Activated CD4-positive, CD25-positive, alpha-beta regulatory T cell (primary cell): ENCODE measurements around the gene DAPK1.

Source experiments
- DNase-seq, 4 experiments: peaks; one replicate each; lab custom pipeline; 2025; lab: John Stamatoyannopoulos, UW

Gene DAPK1

GRCh38 chr9:87613265-87614111 is 115.8 kb downstream of the DAPK1 start:
- DNase-seq, result no peak

GRCh38 chr9:87614397-87614796 is 116.7 kb downstream of the DAPK1 start:
- no peak for DNase-seq

- DNase-seq, result no peak
Measured at GRCh38 chr9:87615136-87615535, 117.5 kb downstream of the DAPK1 start.

GRCh38 chr9:87615547-87616148 is 118.0 kb downstream of the DAPK1 start:
- no peak for DNase-seq

- DNase-seq, result no peak
Measured at GRCh38 chr9:87618226-87618625, 120.6 kb downstream of the DAPK1 start.

- DNase-seq, result no peak
Measured at GRCh38 chr9:87618931-87619330, 121.3 kb downstream of the DAPK1 start.

- no peak for DNase-seq
Measured at GRCh38 chr9:87619346-87619745, 121.7 kb downstream of the DAPK1 start.

GRCh38 chr9:87620731-87621322 is 123.2 kb downstream of the DAPK1 start:
- DNase-seq, result no peak

- DNase-seq, result no peak
Measured at GRCh38 chr9:87622098-87622497, 124.4 kb downstream of the DAPK1 start.

- DNase-seq, result no peak
Measured at GRCh38 chr9:87622923-87623322, 125.3 kb downstream of the DAPK1 start.

- DNase-seq, result no peak
Measured at GRCh38 chr9:87628346-87628745, 130.7 kb downstream of the DAPK1 start.

GRCh38 chr9:87629104-87629503 is 131.4 kb downstream of the DAPK1 start:
- DNase-seq, result no peak

GRCh38 chr9:87630266-87630665 is 132.6 kb downstream of the DAPK1 start:
- DNase-seq, result no peak

- no peak for DNase-seq
Measured at GRCh38 chr9:87630846-87631245, 133.2 kb downstream of the DAPK1 start.

GRCh38 chr9:87635656-87636501 is 138.2 kb downstream of the DAPK1 start:
- no peak for DNase-seq

GRCh38 chr9:87638292-87638691 is 140.6 kb downstream of the DAPK1 start:
- no peak for DNase-seq

GRCh38 chr9:87639949-87640348 is 142.3 kb downstream of the DAPK1 start:
- no peak for DNase-seq

GRCh38 chr9:87640385-87640795 is 142.7 kb downstream of the DAPK1 start:
- DNase-seq, result no peak

- no peak for DNase-seq
Measured at GRCh38 chr9:87641067-87641466, 143.4 kb downstream of the DAPK1 start.

- no peak for DNase-seq
Measured at GRCh38 chr9:87642330-87643106, 144.9 kb downstream of the DAPK1 start.

- no peak for DNase-seq
Measured at GRCh38 chr9:87643107-87643650, 145.5 kb downstream of the DAPK1 start.
